Measurements from ENCODE around the gene CCDC187. TPM values are rescaled to one million over a fixed set of nuclear protein-coding genes. Genes with fewer than 3 reads are reported as not detected.

CCDC187 gene
- total and polyA plus RNA-seq, 2 of the 8 experiments (the other 6 are each of a cell fraction or from before 2014, with no cell fraction given), result 0.02 TPM; not detected in 1

DNA sequence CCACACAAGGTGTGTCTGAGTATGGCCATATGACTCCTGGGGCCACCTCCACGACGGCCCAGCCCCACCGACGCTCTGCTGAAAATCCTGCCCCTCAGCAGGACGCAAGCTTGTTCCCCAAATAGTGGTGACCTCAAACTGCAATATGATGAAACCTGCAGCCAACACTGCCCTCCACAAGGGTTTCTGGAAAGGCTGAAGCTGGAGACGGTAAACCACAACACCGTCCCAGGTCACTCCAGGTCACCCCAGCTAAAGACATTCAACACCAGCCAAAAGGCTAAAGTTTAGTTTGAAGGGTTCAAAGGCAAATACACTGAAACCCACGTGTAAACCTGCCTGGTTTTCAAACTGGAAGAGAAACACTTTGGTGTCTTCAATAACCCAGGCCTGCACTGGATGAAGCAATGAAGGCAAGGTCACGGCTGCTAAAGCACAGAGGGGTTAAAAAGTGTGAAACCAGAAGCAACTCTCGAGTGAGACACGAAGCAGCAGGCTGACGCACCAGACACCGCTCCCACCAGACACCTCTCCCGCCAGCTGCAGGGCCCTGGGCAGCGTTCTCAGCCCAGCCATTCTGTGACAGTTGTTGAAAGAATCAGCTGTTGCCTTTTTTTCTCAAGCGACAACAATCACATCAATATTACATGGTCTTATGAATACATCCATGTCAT is 97.2 kb downstream of the CCDC187 start:
- no peak overlapping the region for H2AFZ ChIP-seq (ENCODE audit: low read length)
- TF ChIP-seq, protein P1, sequence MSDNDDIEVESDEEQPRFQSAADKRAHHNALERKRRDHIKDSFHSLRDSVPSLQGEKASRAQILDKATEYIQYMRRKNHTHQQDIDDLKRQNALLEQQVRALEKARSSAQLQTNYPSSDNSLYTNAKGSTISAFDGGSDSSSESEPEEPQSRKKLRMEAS (IDR thresholded peaks at IDR 0.05), result no peak
- TF ChIP-seq POLR2A (IDR thresholded peaks at IDR 0.05; ENCODE audit: control extremely low read depth in 1 of 2, low read depth in 2 of 2, low read length in 2 of 2) (no peak), RAD21 (IDR thresholded peaks at IDR 0.05 in 1 of 2, conservative IDR thresholded peaks at IDR 0.05 in 1 of 2; ENCODE audit: low read depth in 2 of 2, low read length in 2 of 2) (no peak), KDM5A (IDR thresholded peaks at IDR 0.05; ENCODE audit: low read length) (no peak)
- TF ChIP-seq, protein P2, sequence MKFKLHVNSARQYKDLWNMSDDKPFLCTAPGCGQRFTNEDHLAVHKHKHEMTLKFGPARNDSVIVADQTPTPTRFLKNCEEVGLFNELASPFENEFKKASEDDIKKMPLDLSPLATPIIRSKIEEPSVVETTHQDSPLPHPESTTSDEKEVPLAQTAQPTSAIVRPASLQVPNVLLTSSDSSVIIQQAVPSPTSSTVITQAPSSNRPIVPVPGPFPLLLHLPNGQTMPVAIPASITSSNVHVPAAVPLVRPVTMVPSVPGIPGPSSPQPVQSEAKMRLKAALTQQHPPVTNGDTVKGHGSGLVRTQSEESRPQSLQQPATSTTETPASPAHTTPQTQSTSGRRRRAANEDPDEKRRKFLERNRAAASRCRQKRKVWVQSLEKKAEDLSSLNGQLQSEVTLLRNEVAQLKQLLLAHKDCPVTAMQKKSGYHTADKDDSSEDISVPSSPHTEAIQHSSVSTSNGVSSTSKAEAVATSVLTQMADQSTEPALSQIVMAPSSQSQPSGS (IDR thresholded peaks at IDR 0.05; ENCODE audit: low read length), result no peak
- DNase-seq (ENCODE audit: low read depth in 1 of 2, low spot score in 2 of 2) (no peak), FAIRE-seq (no peak)
- H2BK20ac ChIP-seq (ENCODE audit: low read length), result no peak overlapping the region
- H2AK5ac ChIP-seq (ENCODE audit: low read depth, low read length), result no peak overlapping the region
- H3K23me2 ChIP-seq (ENCODE audit: low read depth, low read length), result peaks cover 6% of the 10 kb centered on the region; the same call in 1 of the 2 replicates
- peaks cover 2 to 9% (median 6%) of the 10 kb centered on the region in 4 experiments; a peak in 6 of 7 replicates for H3K4me1 ChIP-seq (replicated peaks in 1 of 4; ENCODE audit: control insufficient read depth in 3 of 4, insufficient read depth in 4 of 4, low read length in 3 of 4)
- H3K4me3 ChIP-seq (ENCODE audit: extremely low read depth in 1 of 4, insufficient read depth in 2 of 4, low read depth in 3 of 4, low read length in 4 of 4), result no peak overlapping the region
- peaks cover 30 to 43% of the 10 kb centered on the region in 2 experiments for H4K20me1 ChIP-seq (replicated peaks in 1 of 2; ENCODE audit: control insufficient read depth in 1 of 2, insufficient read depth in 2 of 2, low read length in 2 of 2)
- no peak overlapping the region for H4K8ac ChIP-seq (ENCODE audit: extremely low read depth, insufficient read depth, low read length)
- H3K56ac ChIP-seq (replicated peaks; ENCODE audit: insufficient read length, low read depth, low read length), result no peak overlapping the region
- H3K14ac ChIP-seq (ENCODE audit: insufficient read length), result no peak overlapping the region
- H3K18ac ChIP-seq (ENCODE audit: extremely low read depth, low read length), result no peak overlapping the region
- WGBS, 2 experiments (ENCODE audit: extremely low coverage in 1 of 2, insufficient coverage in 1 of 2, insufficient read length in 1 of 2, insufficient replicate concordance in 2 of 2, low coverage in 1 of 2, low lambda C conversion rate in 2 of 2, missing lambda C conversion rate in 1 of 2), result 86% methylated on average over 16 of the region's 16 CpGs; no CpG with 5 or more reads in 1 of the 2 experiments
- ChIA-PET CTCF (ENCODE audit: partially characterized antibody) (interaction anchor here (0.6 to 5.0 kb wide), 17 partner anchors 10 to 419 kb away, joined by 3 to 26 read pairs (median 4); no protein-coding TSS in a partner anchor), POLR2A (ENCODE audit: partially characterized antibody) (interaction anchor here (1.0 to 4.0 kb wide), 3 partner anchors 10 to 28 kb away, joined by 3 to 17 read pairs (median 4); no protein-coding TSS in a partner anchor)
- no peak overlapping the region for H2BK12ac ChIP-seq (ENCODE audit: low read depth, low read length)
- H3K27me3 ChIP-seq (replicated peaks in 1 of 4; ENCODE audit: control insufficient read depth in 3 of 4, extremely low read depth in 1 of 4, insufficient read depth in 3 of 4, low read length in 3 of 4), result peaks cover 31 to 45% (median 43%) of the 10 kb centered on the region in 4 experiments
- no peaks in the 10 kb centered on the region for H3K79me2 ChIP-seq (ENCODE audit: control insufficient read depth in 1 of 2, insufficient read depth in 2 of 2, low read length in 2 of 2)
- no peak overlapping the region for H4K5ac ChIP-seq (ENCODE audit: insufficient read length, low read depth, low read length)
- no peak overlapping the region for H3K4ac ChIP-seq (replicated peaks; ENCODE audit: insufficient read length, low read depth, low read length)
- no peak overlapping the region for H3K4me2 ChIP-seq (ENCODE audit: insufficient read depth in 1 of 2, low read depth in 2 of 2, low read length in 2 of 2)
- no peaks in the 10 kb centered on the region; a peak in 1 of 4 replicates for H3K9me3 ChIP-seq (ENCODE audit: insufficient read depth in 2 of 2, low read depth in 1 of 2, low read length in 1 of 2)
- no peak overlapping the region for H2BK120ac ChIP-seq (replicated peaks; ENCODE audit: low read depth, low read length)
- no peak overlapping the region for H2BK15ac ChIP-seq (ENCODE audit: low read length)
- H3K79me1 ChIP-seq (ENCODE audit: low read depth, low read length), result peaks cover 4% of the 10 kb centered on the region; the same call in 1 of the 2 replicates
- no peak overlapping the region for H4K91ac ChIP-seq (replicated peaks; ENCODE audit: insufficient read length, low read length)
- H3K9ac ChIP-seq (replicated peaks in 1 of 4; ENCODE audit: extremely low read depth in 1 of 4, low read depth in 3 of 4, low read length in 3 of 4), result no peak overlapping the region
- no peak overlapping the region for H2BK5ac ChIP-seq (ENCODE audit: low read depth, low read length)
- H3K27ac ChIP-seq (ENCODE audit: low read depth, low read length), result no peak overlapping the region
- H3K36me3 ChIP-seq (ENCODE audit: control insufficient read depth in 2 of 4, insufficient read depth in 4 of 4, low read length in 3 of 4), result peaks cover 2 to 19% (median 4%) of the 10 kb centered on the region in 4 experiments; a peak in 3 of 8 replicates
- H3K23ac ChIP-seq (ENCODE audit: insufficient read length), result no peak overlapping the region
